ENCODE measurements around the gene ABCD4.

Gene ABCD4

GRCh38 chr14:74312161-74312560 is 9.4 kb upstream of the ABCD4 start:
- DNase-seq: no peak
- TF ChIP-seq EZH2 (optimal IDR thresholded peaks at IDR 0.05; ENCODE audit: low read depth, low read length) (no peak), CTCF (IDR thresholded peaks at IDR 0.05; ENCODE audit: low read length) (no peak), EZH2phosphoT487 (IDR thresholded peaks at IDR 0.05; ENCODE audit: low read length) (no peak)
- no peak overlapping the region for H3K9ac ChIP-seq (ENCODE audit: low read length)

GRCh38 chr14:74309125-74310022 is 6.6 kb upstream of the ABCD4 start:
- H3K4me1 ChIP-seq (ENCODE audit: low read length): no peaks in the 10 kb centered on the region
- no peaks in the 10 kb centered on the region for H3K9me2 ChIP-seq (replicated peaks; ENCODE audit: insufficient read depth, low read length)
- TF ChIP-seq CTCF (IDR thresholded peaks at IDR 0.05; ENCODE audit: low read length) (no peak), EZH2phosphoT487 (IDR thresholded peaks at IDR 0.05; ENCODE audit: low read length) (no peak), EZH2 (optimal IDR thresholded peaks at IDR 0.05; ENCODE audit: low read depth, low read length) (no peak)
- no peaks in the 10 kb centered on the region for H3K27me3 ChIP-seq (replicated peaks; ENCODE audit: insufficient read depth, low read length)
- H3K79me2 ChIP-seq (ENCODE audit: low read length): no peaks in the 10 kb centered on the region
- no peaks in the 10 kb centered on the region for H3K36me3 ChIP-seq (replicated peaks; ENCODE audit: insufficient read depth, low read length)
- no peak overlapping the region for H3K4me2 ChIP-seq (ENCODE audit: low read depth, low read length)
- H3K27ac ChIP-seq (ENCODE audit: low read length): no peak overlapping the region
- no peaks in the 10 kb centered on the region for H4K20me1 ChIP-seq (ENCODE audit: insufficient read depth, low read length)
- H3K4me3 ChIP-seq (ENCODE audit: low read length): no peak overlapping the region
- H3F3A ChIP-seq (ENCODE audit: insufficient read depth, low read length): no peaks in the 10 kb centered on the region
- no peaks in the 10 kb centered on the region for H3K9me3 ChIP-seq (replicated peaks; ENCODE audit: insufficient read depth, low read length)
- no peak for DNase-seq
- no peak overlapping the region for H2AFZ ChIP-seq (ENCODE audit: low read length)
- H3K9ac ChIP-seq (ENCODE audit: low read length): no peak overlapping the region

More at GRCh38 chr14:74312161-74312560, 9.4 kb upstream of the ABCD4 start:
- H3K27ac ChIP-seq (ENCODE audit: low read length): no peak overlapping the region
- H4K20me1 ChIP-seq (ENCODE audit: insufficient read depth, low read length): no peaks in the 10 kb centered on the region
- H3K4me2 ChIP-seq (ENCODE audit: low read depth, low read length): no peak overlapping the region
- H2AFZ ChIP-seq (ENCODE audit: low read length): no peak overlapping the region
- H3K4me3 ChIP-seq (ENCODE audit: low read length): no peak overlapping the region
- no peaks in the 10 kb centered on the region for H3K27me3 ChIP-seq (replicated peaks; ENCODE audit: insufficient read depth, low read length)
- H3K36me3 ChIP-seq (replicated peaks; ENCODE audit: insufficient read depth, low read length): no peaks in the 10 kb centered on the region
- H3K4me1 ChIP-seq (ENCODE audit: low read length): no peaks in the 10 kb centered on the region
- H3K9me2 ChIP-seq (replicated peaks; ENCODE audit: insufficient read depth, low read length): no peaks in the 10 kb centered on the region
- H3K79me2 ChIP-seq (ENCODE audit: low read length): no peaks in the 10 kb centered on the region
- H3F3A ChIP-seq (ENCODE audit: insufficient read depth, low read length): no peaks in the 10 kb centered on the region
- H3K9me3 ChIP-seq (replicated peaks; ENCODE audit: insufficient read depth, low read length): no peaks in the 10 kb centered on the region

GRCh38 chr14:74308695-74309094 is 6.0 kb upstream of the ABCD4 start:
- H3K4me1 ChIP-seq (ENCODE audit: low read length): no peaks in the 10 kb centered on the region
- H3K9me3 ChIP-seq (replicated peaks; ENCODE audit: insufficient read depth, low read length): no peaks in the 10 kb centered on the region
- no peak for TF ChIP-seq EZH2phosphoT487 (IDR thresholded peaks at IDR 0.05; ENCODE audit: low read length)
- no peak for DNase-seq
- no peak overlapping the region for H2AFZ ChIP-seq (ENCODE audit: low read length)
- H3K9me2 ChIP-seq (replicated peaks; ENCODE audit: insufficient read depth, low read length): no peaks in the 10 kb centered on the region
- no peaks in the 10 kb centered on the region for H4K20me1 ChIP-seq (ENCODE audit: insufficient read depth, low read length)
- no peaks in the 10 kb centered on the region for H3K79me2 ChIP-seq (ENCODE audit: low read length)
- H3K27ac ChIP-seq (ENCODE audit: low read length): no peak overlapping the region
- no peak overlapping the region for H3K9ac ChIP-seq (ENCODE audit: low read length)
- no peaks in the 10 kb centered on the region for H3K36me3 ChIP-seq (replicated peaks; ENCODE audit: insufficient read depth, low read length)
- H3F3A ChIP-seq (ENCODE audit: insufficient read depth, low read length): no peaks in the 10 kb centered on the region
- H3K4me3 ChIP-seq (ENCODE audit: low read length): no peak overlapping the region
- no peaks in the 10 kb centered on the region for H3K27me3 ChIP-seq (replicated peaks; ENCODE audit: insufficient read depth, low read length)
- H3K4me2 ChIP-seq (ENCODE audit: low read depth, low read length): no peak overlapping the region

- Histone ChIP-seq H3K9me2 (replicated peaks; ENCODE audit: insufficient read depth, low read length) (no peaks in the 10 kb centered on the region), H3K4me2 (ENCODE audit: low read depth, low read length) (peak overlapping the region; percentile 54), H3K79me2 (ENCODE audit: low read length) (peaks cover 7% of the 10 kb centered on the region), H3F3A (ENCODE audit: insufficient read depth, low read length) (no peaks in the 10 kb centered on the region), H3K4me1 (ENCODE audit: low read length) (no peaks in the 10 kb centered on the region), H3K27me3 (replicated peaks; ENCODE audit: insufficient read depth, low read length) (no peaks in the 10 kb centered on the region), H3K4me3 (ENCODE audit: low read length) (peak overlapping the region; percentile 78), H3K9ac (ENCODE audit: low read length) (peak overlapping the region; percentile 60; the same call in 1 of the 2 replicates), H3K9me3 (replicated peaks; ENCODE audit: insufficient read depth, low read length) (no peaks in the 10 kb centered on the region), H3K27ac (ENCODE audit: low read length) (no peak overlapping the region), H3K36me3 (replicated peaks; ENCODE audit: insufficient read depth, low read length) (no peaks in the 10 kb centered on the region), H2AFZ (ENCODE audit: low read length) (peak overlapping the region; percentile 80), H4K20me1 (ENCODE audit: insufficient read depth, low read length) (no peaks in the 10 kb centered on the region)
- DNase-seq: peak; percentile 43
- TF ChIP-seq EZH2 (optimal IDR thresholded peaks at IDR 0.05; ENCODE audit: low read depth, low read length): no peak
- peak; percentile 30 for TF ChIP-seq CTCF (IDR thresholded peaks at IDR 0.05; ENCODE audit: low read length)
Measured at GRCh38 chr14:74302152-74302628, 544 bp downstream of the ABCD4 start.
